Hair follicular keratinocyte (primary cell): ENCODE measurements around the gene HIF3A. TPM values are rescaled to one million over a fixed set of nuclear protein-coding genes. Genes with fewer than 3 reads are reported as not detected.

Experiments
- total RNA-seq: library from RNA; depleted of rRNA; stranded (reverse); fragments of >200 nt; gene quantifications from 2 replicates; pipeline ENCODE4 v1.2.3, GENCODE V29; 2015

HIF3A gene
- not detected in 2 replicates for total RNA-seq

DNA sequence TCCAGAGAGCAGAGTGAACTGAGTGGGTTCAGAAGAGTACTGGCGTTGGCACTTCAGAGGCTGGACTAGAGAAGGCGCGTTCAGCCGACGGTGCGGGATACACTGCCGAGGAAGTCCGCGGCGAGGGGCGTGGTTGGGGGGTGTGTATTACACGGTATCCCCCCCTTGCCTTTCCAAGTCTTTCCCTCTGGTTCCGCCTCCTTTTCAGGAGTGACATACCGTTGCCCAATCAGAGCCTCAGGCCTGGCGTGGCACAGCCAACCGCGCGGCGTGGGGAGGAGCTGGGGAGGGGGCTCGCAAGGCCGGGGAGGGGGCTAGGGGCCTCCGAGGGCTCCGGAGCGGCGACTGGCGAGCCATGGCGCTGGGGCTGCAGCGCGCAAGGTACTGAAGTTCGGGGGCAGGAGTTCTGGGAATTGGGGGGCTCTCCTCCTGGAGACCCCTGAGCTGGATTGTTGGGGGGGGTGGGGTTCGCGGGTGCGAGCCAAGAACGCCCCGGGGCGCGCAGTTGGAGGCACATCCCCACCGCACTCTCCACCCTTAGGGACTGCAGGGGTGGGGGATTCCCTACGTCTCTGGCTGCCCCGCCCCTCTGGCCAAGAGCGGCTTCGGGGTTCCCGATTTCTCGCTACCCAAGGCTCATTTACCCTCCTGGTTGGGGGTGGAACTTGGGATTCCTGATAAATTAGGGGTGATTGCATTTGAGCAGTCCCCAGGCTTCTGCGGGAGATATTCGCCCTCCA lies at the start of gene HIF3A:
Gene HIF3A (plus strand): TSS at position 321 of the 740 bp plus-strand sequence. CDS start 35 bp downstream, at position 356.

GRCh38 chr19:46346821-46347571 lies 50.2 kb downstream of the HIF3A start, which contains the start of gene PPP5C:
TSS of gene PPP5C (plus strand) at chr19:46347087. CDS start at chr19:46347097, 10 bp downstream.

Other genes with a start within 250 kb of the HIF3A start
- gene IGFL3, start 172.4 kb upstream of the HIF3A start, total RNA-seq, result 0.30 and 0.78 TPM in 2 replicates
- not detected in 2 replicates for gene IGFL2, start 148.8 kb upstream of the HIF3A start, total RNA-seq
- gene IGFL1, start 67.3 kb upstream of the HIF3A start, total RNA-seq, result 0.23 and 0.34 TPM in 2 replicates
- gene PPP5C, start 50.0 kb downstream of the HIF3A start, total RNA-seq, result 48.3 and 72.6 TPM in 2 replicates
- gene CCDC8, start 116.5 kb downstream of the HIF3A start, total RNA-seq, result 16.8 and 27.7 TPM in 2 replicates
- not detected in 2 replicates for gene PNMA8C, start 131.9 kb downstream of the HIF3A start, total RNA-seq
- 0.87 and 1.2 TPM in 2 replicates for gene PNMA8A, start 174.5 kb downstream of the HIF3A start, total RNA-seq
- gene PNMA8B, start 198.8 kb downstream of the HIF3A start, total RNA-seq, result under 0.01 and 0.04 TPM in 2 replicates